Inflammatory macrophage treated with lipopolysaccharide for 1 hour (primary cell): Measurements from ENCODE around the gene SLC16A5.
"Not testable (repeated sequence)": the region's sequence is repeated elsewhere in the genome, so short reads cannot be mapped to it uniquely, and the experiment has no call there.

Source experiments
- DNase-seq, 2 donors: peaks; one replicate each; pipeline ENCODE4 v3.0.0-alpha.2; 2020 to 2022

Gene SLC16A5

DNA sequence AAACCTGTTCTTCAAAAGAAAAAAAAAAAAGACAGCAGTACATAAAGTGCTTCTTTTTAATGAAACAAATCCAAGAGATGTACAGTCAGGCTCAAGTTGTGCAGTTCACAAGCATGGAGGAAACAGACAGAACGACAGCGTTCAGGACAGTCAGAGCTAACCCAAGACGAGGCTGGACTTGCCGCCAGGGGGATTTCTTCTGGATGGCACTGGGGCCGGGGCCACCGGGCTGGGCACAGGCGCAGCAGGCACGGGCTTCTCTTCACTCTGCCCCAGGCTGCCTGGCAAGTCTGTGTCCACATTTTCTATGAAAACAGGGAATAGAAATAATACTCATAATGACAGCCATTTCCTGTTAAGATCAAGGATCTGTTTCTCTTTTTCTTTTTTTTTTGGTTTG is 48.2 kb downstream of the SLC16A5 start:
- no peak for DNase-seq

GRCh38 chr17:75137762-75138161 is 50.0 kb downstream of the SLC16A5 start:
- not testable (repeated sequence) for DNase-seq

DNA sequence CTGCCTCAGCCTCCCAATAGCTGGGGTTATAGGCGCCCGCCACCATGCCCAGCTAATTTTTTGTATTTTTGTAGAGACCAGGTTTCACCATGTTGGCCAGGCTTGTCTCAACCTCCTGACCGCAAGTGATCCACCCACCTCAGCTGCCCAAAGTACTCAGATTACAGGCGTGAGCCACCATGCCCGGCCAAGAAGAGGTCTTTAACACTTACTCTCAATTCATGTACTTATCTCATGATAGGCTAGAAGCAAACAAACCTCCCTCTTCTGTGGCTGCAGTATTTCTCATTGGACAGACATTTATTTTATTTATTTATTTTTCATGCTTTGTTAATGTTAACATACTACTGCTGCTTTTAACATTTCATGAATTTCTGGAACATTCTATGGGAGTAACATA is 50.8 kb downstream of the SLC16A5 start:
- no peak for DNase-seq

- DNase-seq = no peak
Measured at GRCh38 chr17:75142236-75142971, 54.6 kb downstream of the SLC16A5 start.

- DNase-seq = no peak
Measured at GRCh38 chr17:75144816-75145512, 57.2 kb downstream of the SLC16A5 start.

- DNase-seq = peak; percentile 33 to 50
Measured at GRCh38 chr17:75146592-75146991, 58.8 kb downstream of the SLC16A5 start.

DNA sequence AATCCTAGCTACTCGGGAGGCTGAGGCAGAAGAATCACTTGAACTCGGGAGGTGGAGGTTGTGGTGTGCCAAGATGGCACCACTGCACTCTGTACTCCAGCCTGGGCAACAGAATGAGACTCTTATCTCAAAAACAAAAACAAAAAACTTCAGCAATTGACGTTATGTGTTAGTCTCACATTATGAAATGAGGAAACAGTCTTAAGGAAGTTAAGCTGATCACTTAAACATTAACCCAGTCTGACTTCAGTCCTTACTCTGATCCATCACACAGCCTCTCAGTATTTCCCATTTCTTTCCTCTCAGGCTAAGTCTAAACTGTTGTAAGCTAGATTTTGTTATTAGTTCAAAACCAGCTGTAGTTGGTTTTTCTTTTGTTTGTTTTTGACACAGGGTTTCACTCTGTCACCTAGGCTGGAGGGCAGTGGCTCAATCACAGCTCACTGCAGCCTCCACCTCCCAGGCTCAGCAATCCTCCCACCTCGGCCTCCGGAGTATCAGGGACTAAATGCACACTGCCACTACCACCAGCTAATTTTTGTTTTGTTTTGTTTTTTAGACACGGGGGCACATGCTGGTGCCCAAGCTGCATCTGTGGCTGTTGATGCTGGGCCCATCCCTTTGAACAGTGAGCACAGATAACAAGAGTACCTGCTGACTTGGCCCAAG is 60.3 kb downstream of the SLC16A5 start:
- peak; percentile 42 to 50 for DNase-seq

DNA sequence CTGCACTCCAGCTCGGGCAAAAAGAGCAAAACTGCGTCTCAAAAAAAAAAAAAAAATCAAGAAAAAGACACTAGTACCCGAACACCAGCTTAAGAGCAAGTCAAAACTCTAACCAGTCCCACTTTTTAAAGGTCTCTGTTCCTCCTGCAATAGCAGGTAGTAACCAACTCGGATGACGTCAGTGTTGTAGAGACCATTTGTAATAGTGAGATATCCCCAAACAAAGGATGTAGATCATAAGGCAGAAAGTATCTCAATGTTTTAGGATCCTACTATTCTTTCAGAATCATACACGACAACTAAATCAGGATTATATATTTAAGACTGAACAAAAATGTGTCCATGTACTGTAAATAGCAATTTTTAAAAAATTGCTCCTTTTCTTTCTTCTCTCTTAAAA is 64.2 kb downstream of the SLC16A5 start:
- no peak for DNase-seq

DNA sequence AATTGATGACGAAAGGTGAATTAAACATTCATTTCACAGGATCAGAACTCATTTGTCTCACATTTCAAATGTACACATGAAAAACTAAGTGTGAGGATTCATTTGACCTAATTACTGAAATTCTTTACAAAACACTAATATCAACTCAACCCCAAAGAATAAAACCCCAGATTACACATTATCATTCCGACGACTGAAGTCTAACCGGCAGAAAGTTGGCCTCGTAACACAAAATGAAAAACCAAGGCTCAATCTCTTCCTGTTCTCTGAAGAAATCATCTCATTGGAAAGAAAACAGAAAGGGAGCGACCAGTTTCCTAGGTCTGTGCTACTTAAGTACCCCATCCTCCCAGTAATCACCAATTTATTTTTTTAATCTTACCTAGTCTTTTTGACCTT is 64.8 kb downstream of the SLC16A5 start:
- no peak for DNase-seq

DNA sequence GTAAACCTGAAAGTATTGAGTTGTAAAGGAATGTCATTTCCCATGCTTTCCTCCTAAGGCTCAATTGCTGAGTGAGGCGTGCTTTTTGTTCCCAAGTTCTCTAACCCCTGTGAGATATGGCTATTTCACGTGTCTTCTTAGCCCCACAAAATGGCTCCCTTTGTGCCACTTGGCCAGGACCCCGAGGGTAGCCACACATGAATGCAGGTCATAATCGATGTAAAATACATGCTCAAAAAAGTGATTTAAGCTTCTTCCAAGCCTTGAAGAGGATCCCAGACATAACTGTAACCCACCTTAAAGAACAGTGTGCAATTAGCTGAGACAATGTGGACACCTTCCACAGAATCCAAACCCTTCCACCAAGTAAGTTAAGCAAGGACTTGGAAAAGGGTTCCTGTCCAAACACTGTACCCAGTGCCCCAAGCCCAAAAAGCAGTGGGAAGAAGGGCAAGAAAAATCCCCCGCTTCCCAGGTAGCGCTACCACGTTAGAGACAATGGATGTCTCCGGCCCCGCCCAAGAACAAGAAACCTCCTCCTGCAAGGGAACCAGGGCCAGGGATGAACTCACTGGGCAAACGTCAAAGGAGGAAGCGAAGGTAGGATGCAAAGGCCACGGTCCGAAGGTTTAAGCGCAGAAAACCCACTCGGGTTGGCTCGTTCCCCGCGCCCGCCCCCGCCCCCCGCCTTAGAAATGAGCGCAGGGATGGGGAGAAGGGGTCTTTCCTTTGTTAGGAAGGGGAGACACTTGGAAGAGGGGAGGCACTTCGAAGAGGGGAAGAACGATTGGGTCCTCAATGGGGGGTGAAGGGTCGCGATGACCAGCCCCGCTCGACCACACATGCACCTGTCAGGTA is 65.4 kb downstream of the SLC16A5 start:
- DNase-seq = peak; percentile 32 to 51

GRCh38 chr17:75153780-75154194 is 66.0 kb downstream of the SLC16A5 start:
- no peak for DNase-seq

DNA sequence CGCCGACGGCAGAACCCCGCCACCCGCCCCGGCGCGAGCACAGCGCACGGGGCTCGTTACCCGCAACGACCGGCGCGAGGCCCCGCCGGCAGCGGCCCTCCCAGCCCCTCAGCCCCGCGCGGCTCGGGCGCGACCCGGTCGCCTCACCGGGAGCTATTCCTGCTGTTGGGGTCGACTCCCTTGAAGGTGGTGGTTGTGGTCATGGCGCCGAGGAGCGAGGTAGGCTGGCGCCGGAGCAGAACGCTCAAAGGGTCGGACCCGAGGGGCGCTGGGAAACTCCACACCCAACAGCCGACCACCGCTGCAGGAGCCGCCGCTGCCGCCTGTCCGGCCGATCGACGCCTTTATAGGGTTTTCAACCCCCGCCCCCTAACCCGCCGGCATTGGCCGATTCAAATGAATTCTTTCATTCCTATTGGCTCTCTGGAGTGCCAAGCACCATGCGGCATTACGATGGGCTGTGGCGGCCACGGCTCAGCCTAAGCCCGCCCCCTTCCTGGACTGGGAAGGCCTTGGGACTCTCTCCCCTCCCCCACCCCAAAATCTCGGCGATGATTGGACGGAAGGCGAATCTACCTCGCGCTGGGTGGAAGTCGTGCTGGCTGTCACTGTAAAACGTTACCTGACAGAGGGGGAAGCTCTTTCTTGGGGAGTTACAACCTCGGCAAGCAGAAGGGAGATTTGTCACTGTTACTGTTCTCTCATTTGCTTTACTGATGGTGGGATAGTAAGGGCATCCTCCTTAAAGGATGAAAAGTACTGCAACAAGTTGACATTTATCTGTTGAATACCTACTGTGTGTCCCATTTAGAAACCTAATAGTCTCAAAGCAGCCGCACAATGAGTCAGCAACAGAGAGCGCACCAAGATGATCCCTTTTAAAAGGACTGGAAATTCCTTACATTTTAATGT is 66.7 kb downstream of the SLC16A5 start, which contains the start of gene JPT1:
Gene JPT1, minus strand, starts transcription at position 318 of the 912 bp plus-strand sequence. Its CDS starts 115 bp downstream, at position 203.
- DNase-seq = peak; percentile 99

DNA sequence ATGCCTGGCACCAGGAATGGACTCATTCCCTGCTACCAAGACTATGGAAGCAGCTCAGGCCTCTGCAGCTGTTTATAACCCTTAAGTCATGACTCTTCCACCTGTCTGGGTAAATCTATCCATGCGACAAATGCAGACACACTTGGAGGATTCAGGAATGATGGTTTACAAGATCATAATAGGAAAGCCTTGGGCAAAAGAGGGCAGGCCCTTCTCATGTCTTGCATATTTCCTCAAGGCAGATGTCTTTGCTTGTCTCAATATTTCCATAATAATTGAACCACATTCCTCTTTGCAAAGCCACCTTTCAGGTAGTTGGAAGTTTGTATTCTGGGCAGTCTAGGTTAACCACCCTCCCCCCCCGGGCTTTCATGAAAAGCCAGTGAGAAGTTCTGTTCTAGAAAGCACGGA is 67.4 kb downstream of the SLC16A5 start:
- no peak for DNase-seq
